ENCODE data around the gene NOTCH4. TPM values are rescaled to one million over a fixed set of nuclear protein-coding genes. Genes with fewer than 3 reads are reported as not detected.
"Not testable (repeated sequence)": the region's sequence is repeated elsewhere in the genome, so short reads cannot be mapped to it uniquely, and the experiment has no call there.

NOTCH4 gene
- 5.0 TPM for total RNA-seq

GRCh38 chr6:32223258-32224235 is at the start of gene NOTCH4:
Gene NOTCH4 (minus strand): TSS chr6:32224067. CDS start chr6:32223928, 139 bp downstream.
- DNase-seq: no peak

- no peak for DNase-seq
Measured at GRCh38 chr6:32271429-32271828, 47.6 kb upstream of the NOTCH4 start.

- DNase-seq: not testable (repeated sequence)
Measured at GRCh38 chr6:32268459-32268858, 44.6 kb upstream of the NOTCH4 start.

- no peak for DNase-seq
Measured at GRCh38 chr6:32267035-32267434, 43.2 kb upstream of the NOTCH4 start.

- DNase-seq: not testable (repeated sequence)
Measured at GRCh38 chr6:32257262-32257661, 33.4 kb upstream of the NOTCH4 start.

- DNase-seq: peak; percentile 53
Measured at GRCh38 chr6:32255199-32256153, 31.6 kb upstream of the NOTCH4 start.

- no peak for DNase-seq
Measured at GRCh38 chr6:32254761-32255198, 30.9 kb upstream of the NOTCH4 start.

GRCh38 chr6:32252331-32253009 is 28.6 kb upstream of the NOTCH4 start:
- no peak for DNase-seq

GRCh38 chr6:32249262-32249661 is 25.4 kb upstream of the NOTCH4 start:
- DNase-seq: no peak

- no peak for DNase-seq
Measured at GRCh38 chr6:32247401-32247800, 23.5 kb upstream of the NOTCH4 start.

- peak; percentile 40 for DNase-seq
Measured at GRCh38 chr6:32244946-32245398, 21.1 kb upstream of the NOTCH4 start.

- no peak for DNase-seq
Measured at GRCh38 chr6:32244270-32244669, 20.4 kb upstream of the NOTCH4 start.

GRCh38 chr6:32242318-32242813 is 18.5 kb upstream of the NOTCH4 start:
- not testable (repeated sequence) for DNase-seq

GRCh38 chr6:32240686-32241085 is 16.8 kb upstream of the NOTCH4 start:
- DNase-seq: no peak

- no peak for DNase-seq
Measured at GRCh38 chr6:32239462-32239861, 15.6 kb upstream of the NOTCH4 start.

GRCh38 chr6:32234934-32235333 is 11.1 kb upstream of the NOTCH4 start:
- DNase-seq: no peak

- no peak for DNase-seq
Measured at GRCh38 chr6:32226434-32226833, 2.6 kb upstream of the NOTCH4 start.

- DNase-seq: no peak
Measured at GRCh38 chr6:32224696-32225095, 829 bp upstream of the NOTCH4 start.

GRCh38 chr6:32222333-32223230 is 1.3 kb downstream of the NOTCH4 start:
- DNase-seq: no peak

GRCh38 chr6:32220021-32220420 is 3.8 kb downstream of the NOTCH4 start:
- no peak for DNase-seq

GRCh38 chr6:32218167-32218566 is 5.7 kb downstream of the NOTCH4 start:
- DNase-seq: no peak
